OCI-LY7 (cell line): ENCODE results near the gene FPGT. TPM values are rescaled to one million over a fixed set of nuclear protein-coding genes. Genes with fewer than 3 reads are reported as not detected.

Experiments
- BruUV-seq: library from RNA; stranded (reverse); fragments of 400-500 nt; replicated peaks from 2 replicates; lab custom pipeline; 2021; lab: Mats Ljungman, UMichigan
- CTCF ChIA-PET: fragments of 300-600 bp; sonication (Branson Sonifier 250); formaldehyde crosslinking; loops from one replicate; lab custom pipeline; 2022; ENCODE audit warnings: antibody characterized with exemption; ENCODE audit not compliant: unreplicated experiment; lab: Charles Lee
- POLR2A ChIA-PET: fragments of 300-600 bp; sonication (Branson Sonifier 250); formaldehyde crosslinking; loops from one replicate; lab custom pipeline; 2022; ENCODE audit warnings: antibody characterized with exemption; lab: Charles Lee
- DNase-seq: peaks from one replicate; pipeline ENCODE4 v3.0.0-alpha.2; 2015; ENCODE audit warnings: low spot score
- H2AFZ ChIP-seq: fragments of 200-600 bp; sonication (generic), shearing (Covaris generic); 2 replicates; pipeline ENCODE4 v1.6.1; 2014; ENCODE audit warnings: mild to moderate bottlenecking, antibody characterized with exemption, low read length, moderate library complexity
- H3K27ac ChIP-seq: fragments of 200-600 bp; sonication (generic); 2 replicates; pipeline ENCODE4 v1.5.1; 2014; ENCODE audit warnings: mixed run types, low read depth, mild to moderate bottlenecking, moderate library complexity, low read length, inconsistent platforms; ENCODE audit not compliant: poor library complexity, severe bottlenecking
- H3K36me3 ChIP-seq: fragments of 200-600 bp; sonication (generic); 2 replicates; pipeline ENCODE4 v1.6.1; 2014; ENCODE audit warnings: mild to moderate bottlenecking, antibody characterized with exemption, low read length, moderate library complexity, mixed read lengths; ENCODE audit not compliant: insufficient read depth
- H3K4me1 ChIP-seq: fragments of 200-600 bp; sonication (generic); 2 replicates; pipeline ENCODE4 v1.5.1; 2014; ENCODE audit warnings: mild to moderate bottlenecking, low read length; ENCODE audit not compliant: insufficient read depth, poor library complexity, severe bottlenecking
- H3K4me2 ChIP-seq: fragments of 200-600 bp; sonication (generic); 2 replicates; pipeline ENCODE4 v1.6.1; 2014; ENCODE audit warnings: mild to moderate bottlenecking, low read length
- H3K4me3 ChIP-seq: fragments of 200-600 bp; sonication (generic); 2 replicates; pipeline ENCODE4 v1.5.1; 2014; ENCODE audit warnings: mild to moderate bottlenecking, low read depth, low read length; ENCODE audit not compliant: poor library complexity, severe bottlenecking
- H3K79me2 ChIP-seq: fragments of 200-600 bp; sonication (generic); 2 replicates; pipeline ENCODE4 v1.6.1; 2016; ENCODE audit warnings: low read depth, mild to moderate bottlenecking, low read length, moderate library complexity, mixed read lengths; ENCODE audit not compliant: insufficient read depth
- H3K9me2 ChIP-seq: fragments of 200-600 bp; sonication (generic); 2 replicates; pipeline ENCODE4 v1.6.1; 2016; ENCODE audit warnings: mild to moderate bottlenecking, low read length, mixed read lengths; ENCODE audit not compliant: insufficient read depth
- H3K9me3 ChIP-seq: fragments of 200-600 bp; sonication (generic); 2 replicates; pipeline ENCODE4 v1.6.1; 2014; ENCODE audit warnings: mild to moderate bottlenecking, mixed run types, low read length, mixed read lengths
- H4K20me1 ChIP-seq: fragments of 200-600 bp; sonication (generic); 2 replicates; pipeline ENCODE4 v1.6.1; 2014; ENCODE audit warnings: mild to moderate bottlenecking, antibody characterized with exemption, low read length, moderate library complexity, mixed read lengths; ENCODE audit not compliant: insufficient read depth
- CTCF ChIP-seq: fragments of 200-600 bp; sonication (generic); conservative IDR thresholded peaks from 2 replicates; pipeline ENCODE4 v1.5.1; 2014; ENCODE audit warnings: mild to moderate bottlenecking, antibody characterized with exemption, low read length, moderate library complexity, mixed read lengths
- EZH2phosphoT487 ChIP-seq: fragments of 200-600 bp; sonication (generic); IDR thresholded peaks from 2 replicates; pipeline ENCODE4 v1.6.1; 2018; ENCODE audit warnings: low read depth, borderline replicate concordance, mild to moderate bottlenecking, mixed run types, antibody characterized with exemption, low read length, moderate library complexity, mixed read lengths
- intact Hi-C: fragments of 100-400 bp; cut with micrococcal nuclease; formaldehyde crosslinking; loops from one replicate; pipeline ENCODE4 v1.10.0; 2022; ENCODE audit not compliant: unreplicated experiment
- total RNA-seq, 2 experiments: library from RNA; depleted of rRNA in 1 of 2; stranded (reverse); fragments of >200 nt in 1 of 2; shearing (Covaris generic) in 1 of 2; gene quantifications; 2 replicates each; pipeline ENCODE4 v1.2.3, GENCODE V29; 2014 to 2022

The FPGT gene
- total RNA-seq, 2 experiments from 2014 or later, result 9.2 to 9.4 TPM

GRCh38 chr1:74237035-74237434 is 39.0 kb downstream of the FPGT start:
- intact Hi-C loops, result no loop called here
- TF ChIP-seq EZH2phosphoT487 (no peak), CTCF (no peak)
- POLR2A ChIA-PET, result interaction anchor here (1.5 kb wide), 1 partner anchor 18 kb away, joined by 3 read pairs; no protein-coding TSS in a partner anchor
- no peaks in the 10 kb centered on the region for H3K9me3 ChIP-seq
- H3K4me3 ChIP-seq, result no peak overlapping the region
- no TSS peak for BruUV-seq
- no peaks in the 10 kb centered on the region for H3K79me2 ChIP-seq
- no peak overlapping the region for H2AFZ ChIP-seq
- CTCF ChIA-PET, result no interaction called here
- DNase-seq, result no peak
- H3K27ac ChIP-seq, result no peak overlapping the region
- no peak overlapping the region for H3K4me2 ChIP-seq
- H3K9me2 ChIP-seq, result no peaks in the 10 kb centered on the region; the same call in 1 of the 2 replicates
- H4K20me1 ChIP-seq, result no peaks in the 10 kb centered on the region
- no peaks in the 10 kb centered on the region for H3K36me3 ChIP-seq
- H3K4me1 ChIP-seq, result no peaks in the 10 kb centered on the region

GRCh38 chr1:74237787-74238186 is 39.7 kb downstream of the FPGT start:
- Histone ChIP-seq H3K36me3 (no peaks in the 10 kb centered on the region), H3K79me2 (no peaks in the 10 kb centered on the region), H3K4me3 (no peak overlapping the region), H2AFZ (no peak overlapping the region), H4K20me1 (no peaks in the 10 kb centered on the region), H3K9me2 (no peaks in the 10 kb centered on the region; the same call in 1 of the 2 replicates), H3K4me1 (no peaks in the 10 kb centered on the region), H3K27ac (no peak overlapping the region), H3K4me2 (no peak overlapping the region), H3K9me3 (no peaks in the 10 kb centered on the region)
- DNase-seq, result no peak
- ChIA-PET POLR2A (interaction anchor here (1.0 to 1.5 kb wide), 2 partner anchors 12 to 19 kb away, joined by 3 read pairs; no protein-coding TSS in a partner anchor), CTCF (no interaction called here)
- intact Hi-C loops, result no loop called here
- no TSS peak for BruUV-seq
- TF ChIP-seq CTCF (no peak), EZH2phosphoT487 (no peak)

- POLR2A ChIA-PET, result no interaction called here
- no peak for TF ChIP-seq EZH2phosphoT487
- no peak for TF ChIP-seq CTCF
- Histone ChIP-seq H3K9me2 (no peaks in the 10 kb centered on the region; the same call in 1 of the 2 replicates), H3K27ac (no peak overlapping the region), H3K4me3 (no peak overlapping the region), H3K4me2 (no peak overlapping the region), H4K20me1 (no peaks in the 10 kb centered on the region), H3K9me3 (no peaks in the 10 kb centered on the region), H3K79me2 (no peaks in the 10 kb centered on the region), H3K4me1 (no peaks in the 10 kb centered on the region), H2AFZ (no peak overlapping the region), H3K36me3 (no peaks in the 10 kb centered on the region)
- no peak for DNase-seq
- intact Hi-C loops, result no loop called here
- BruUV-seq, result no TSS peak
- CTCF ChIA-PET, result no interaction called here
Observed at GRCh38 chr1:74245168-74245772, 47.2 kb downstream of the FPGT start.
